ENCODE measurements around the gene PRRT3.
"Not testable (repeated sequence)": the region's sequence is repeated elsewhere in the genome, so short reads cannot be mapped to it uniquely, and the experiment has no call there.

Gene PRRT3

DNA sequence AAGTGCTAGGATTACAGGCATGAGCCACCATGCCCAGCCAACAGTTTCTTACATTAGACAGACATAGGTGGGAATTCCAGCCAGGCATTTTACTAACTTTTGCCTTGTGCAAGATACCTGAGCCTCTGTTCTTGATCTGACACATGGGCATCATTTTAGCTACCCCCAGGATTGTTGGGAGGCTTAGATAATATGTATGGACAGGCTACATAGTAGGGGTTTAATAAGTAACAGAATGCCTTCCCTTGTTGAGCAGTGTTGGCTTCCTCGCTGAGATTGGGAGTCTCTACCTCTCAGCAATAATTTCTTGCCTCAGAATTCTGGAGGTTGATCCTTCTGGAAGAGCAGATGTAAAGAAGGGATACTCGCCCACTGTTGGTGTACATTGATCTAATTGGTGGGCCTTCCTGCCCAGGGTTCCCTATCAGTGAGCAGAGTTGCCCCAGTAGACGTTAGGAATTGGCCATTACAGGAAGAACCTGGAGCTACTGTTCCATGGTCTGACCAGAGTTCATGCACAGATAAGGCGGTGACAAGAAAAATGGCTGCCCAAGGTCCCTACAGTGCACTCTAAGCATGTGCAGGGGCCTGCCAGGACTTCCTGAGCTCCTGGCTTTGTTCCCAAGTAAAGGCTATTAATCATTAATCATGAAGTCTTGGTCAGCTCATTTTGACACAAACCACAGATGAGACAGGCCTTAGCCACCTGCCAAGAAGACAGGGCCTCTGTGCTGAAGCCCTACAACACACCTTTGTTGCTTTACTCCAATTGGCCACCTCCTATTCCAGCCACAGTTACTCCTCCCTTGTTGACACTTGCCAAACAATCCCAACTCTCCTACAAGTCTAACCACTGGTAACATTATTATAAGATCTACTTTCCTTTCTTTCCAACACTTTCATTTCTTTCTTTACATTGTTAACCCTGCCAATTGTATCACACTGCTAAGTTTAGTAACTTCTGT lies 54.5 kb downstream of the PRRT3 start:
- no peak for DNase-seq

DNA sequence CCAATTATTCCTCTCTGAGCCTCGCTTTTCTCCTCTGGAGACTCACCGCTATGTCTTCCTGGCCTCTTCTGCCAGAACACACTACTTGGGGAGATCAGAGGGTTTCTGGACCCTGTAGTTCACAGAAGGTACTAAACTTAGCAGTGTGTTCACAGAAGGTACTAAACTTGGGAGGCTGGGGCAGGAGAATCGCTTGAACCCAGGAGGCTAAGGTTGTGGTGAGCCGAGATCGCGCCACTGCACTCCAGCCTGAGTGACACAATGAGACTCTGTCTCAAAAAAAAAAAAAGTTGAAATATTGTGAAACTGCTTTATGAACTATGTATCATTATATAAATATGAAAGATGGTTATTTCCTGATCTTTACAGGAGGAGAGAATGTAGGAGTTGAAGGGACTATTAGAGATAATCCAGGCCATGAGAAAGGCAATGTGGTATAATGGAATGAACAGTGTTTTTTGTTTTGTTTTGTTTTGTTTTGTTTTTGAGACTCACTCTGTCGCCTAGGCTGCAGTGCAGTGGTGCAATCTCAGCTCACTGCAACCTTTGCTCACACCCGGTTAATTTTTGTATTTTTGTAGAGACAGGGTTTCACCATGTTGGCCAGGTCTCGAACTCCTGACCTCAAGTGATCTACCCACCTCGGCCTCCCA lies 55.3 kb downstream of the PRRT3 start:
- DNase-seq = not testable (repeated sequence)

DNA sequence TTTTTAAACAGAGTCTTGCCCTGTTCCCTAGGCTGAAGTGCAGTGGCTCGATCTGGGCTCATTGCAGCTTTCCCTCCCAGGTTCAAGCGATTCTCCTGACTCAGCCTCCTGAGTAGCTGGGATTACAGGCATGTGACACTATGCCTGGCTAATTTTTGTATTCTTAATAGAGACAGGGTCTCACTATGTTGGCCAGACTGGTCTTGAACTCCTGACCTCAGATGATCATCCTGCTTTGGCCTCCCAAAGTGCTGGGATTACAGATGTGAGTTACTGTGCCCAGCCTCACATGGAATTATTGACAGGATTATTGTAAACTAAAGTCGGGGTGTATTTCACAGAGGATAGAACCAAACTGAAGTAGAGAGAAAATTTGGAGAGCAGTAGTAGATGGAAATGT lies 56.5 kb downstream of the PRRT3 start:
- not testable (repeated sequence) for DNase-seq

Data from suppressor macrophage treated with lipopolysaccharide for 1 hour (primary cell).